HEK293T (cell line): ENCODE results near the gene C10orf62.

ENCODE experiments used
- ARNT ChIP-seq: fragments of 450-650 bp; IDR thresholded peaks from 2 replicates; pipeline ENCODE4 v1.6.1; 2017; ENCODE audit warnings: mild to moderate bottlenecking
- ELF4 ChIP-seq: fragments of 450-650 bp; IDR thresholded peaks from 2 replicates; pipeline ENCODE4 v1.6.1; 2017; ENCODE audit warnings: antibody characterized with exemption
- FOXA1 ChIP-seq: fragments of 450-650 bp; IDR thresholded peaks from 2 replicates; pipeline ENCODE4 v1.6.1; 2016; ENCODE audit warnings: mild to moderate bottlenecking
- FOXM1 ChIP-seq: fragments of 450-650 bp; IDR thresholded peaks from 2 replicates; pipeline ENCODE4 v1.6.1; 2017; ENCODE audit warnings: mild to moderate bottlenecking, borderline replicate concordance
- HDGF ChIP-seq: fragments of 450-650 bp; IDR thresholded peaks from 2 replicates; pipeline ENCODE4 v1.6.1; 2017; ENCODE audit warnings: antibody characterized with exemption, borderline replicate concordance
- L3MBTL2 ChIP-seq: fragments of 450-650 bp; conservative IDR thresholded peaks from 2 replicates; pipeline ENCODE4 v1.6.1; 2016; ENCODE audit warnings: mild to moderate bottlenecking
- LEF1 ChIP-seq: fragments of 450-650 bp; IDR thresholded peaks from 2 replicates; pipeline ENCODE4 v1.6.1; 2017; ENCODE audit warnings: mild to moderate bottlenecking, borderline replicate concordance
- NFRKB ChIP-seq: fragments of 450-650 bp; IDR thresholded peaks from 2 replicates; pipeline ENCODE4 v1.6.1; 2016; ENCODE audit warnings: mild to moderate bottlenecking, moderate library complexity
- SP1 ChIP-seq: fragments of 450-650 bp; IDR thresholded peaks from 2 replicates; pipeline ENCODE4 v1.6.1; 2017
- SUZ12 ChIP-seq: fragments of 450-650 bp; IDR thresholded peaks from 2 replicates; pipeline ENCODE4 v1.6.1; 2016; ENCODE audit warnings: mild to moderate bottlenecking
- TARDBP ChIP-seq: fragments of 450-650 bp; IDR thresholded peaks from 2 replicates; pipeline ENCODE4 v1.6.1; 2016
- ZNF384 ChIP-seq: fragments of 450-650 bp; IDR thresholded peaks from 2 replicates; pipeline ENCODE4 v1.6.1; 2016

DNA sequence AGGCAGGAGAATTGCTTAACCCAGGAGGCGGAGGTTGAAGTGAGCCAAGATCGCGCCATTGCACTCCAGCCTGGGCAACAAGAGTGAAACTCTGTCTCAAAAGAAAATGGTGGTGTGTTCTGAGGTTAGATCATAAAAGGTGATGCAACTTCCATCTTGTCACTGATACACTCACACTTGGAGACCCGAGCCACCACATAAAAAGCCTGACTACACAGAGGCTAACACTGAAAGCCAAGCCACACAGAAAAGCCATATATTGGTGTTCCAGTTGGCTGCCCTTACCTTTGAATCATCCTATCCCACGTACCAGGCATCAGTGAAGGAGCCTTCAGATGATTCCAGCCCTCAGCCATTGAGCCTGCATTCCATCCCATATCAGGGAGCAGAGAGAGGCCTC, 39.8 kb downstream of the C10orf62 start:
- no peak for TF ChIP-seq SP1
- TF ChIP-seq FOXA1: no peak
- TF ChIP-seq NFRKB: no peak
- TF ChIP-seq FOXM1: no peak
- TF ChIP-seq SUZ12: no peak
- no peak for TF ChIP-seq LEF1
- TF ChIP-seq L3MBTL2: no peak
- no peak for TF ChIP-seq HDGF
- TF ChIP-seq ARNT: no peak
- no peak for TF ChIP-seq TARDBP
- no peak for TF ChIP-seq ELF4
- TF ChIP-seq ZNF384: no peak
